GM12874 (cell line): ENCODE results near the gene FNDC3B.

Source experiments
- TF ChIP-seq, protein P1 (sequence below): IDR thresholded peaks from 2 replicates; pipeline ENCODE4 v1.5.1; 2011; ENCODE audit warnings: low read depth, mild to moderate bottlenecking, control low read depth, low read length, moderate library complexity; ENCODE audit not compliant: insufficient read depth

Gene FNDC3B

DNA sequence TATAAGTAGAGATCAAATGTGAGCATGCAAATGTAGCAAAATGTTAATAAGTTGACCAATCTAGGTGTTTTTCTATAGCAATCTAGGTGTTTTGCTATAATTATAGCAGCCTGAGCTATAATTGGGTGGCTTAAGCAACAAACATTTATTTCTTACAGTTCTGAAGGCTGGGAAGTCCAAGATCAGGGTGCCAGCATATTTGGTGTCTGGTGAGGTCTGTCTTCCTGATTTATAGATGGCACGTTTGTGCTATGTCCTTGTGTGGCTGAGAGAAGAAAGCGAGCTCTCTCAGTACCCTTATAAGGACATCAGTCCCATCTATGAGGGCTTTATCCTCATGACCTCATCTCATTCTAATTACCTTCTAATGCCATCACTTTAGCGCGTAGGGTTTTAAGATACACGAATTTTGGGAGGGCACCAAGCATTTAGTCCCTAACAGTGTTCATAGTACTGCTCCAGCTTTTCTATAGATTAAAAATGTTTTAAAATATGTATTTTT is 237.8 kb downstream of the FNDC3B start:
- TF ChIP-seq, protein P1, sequence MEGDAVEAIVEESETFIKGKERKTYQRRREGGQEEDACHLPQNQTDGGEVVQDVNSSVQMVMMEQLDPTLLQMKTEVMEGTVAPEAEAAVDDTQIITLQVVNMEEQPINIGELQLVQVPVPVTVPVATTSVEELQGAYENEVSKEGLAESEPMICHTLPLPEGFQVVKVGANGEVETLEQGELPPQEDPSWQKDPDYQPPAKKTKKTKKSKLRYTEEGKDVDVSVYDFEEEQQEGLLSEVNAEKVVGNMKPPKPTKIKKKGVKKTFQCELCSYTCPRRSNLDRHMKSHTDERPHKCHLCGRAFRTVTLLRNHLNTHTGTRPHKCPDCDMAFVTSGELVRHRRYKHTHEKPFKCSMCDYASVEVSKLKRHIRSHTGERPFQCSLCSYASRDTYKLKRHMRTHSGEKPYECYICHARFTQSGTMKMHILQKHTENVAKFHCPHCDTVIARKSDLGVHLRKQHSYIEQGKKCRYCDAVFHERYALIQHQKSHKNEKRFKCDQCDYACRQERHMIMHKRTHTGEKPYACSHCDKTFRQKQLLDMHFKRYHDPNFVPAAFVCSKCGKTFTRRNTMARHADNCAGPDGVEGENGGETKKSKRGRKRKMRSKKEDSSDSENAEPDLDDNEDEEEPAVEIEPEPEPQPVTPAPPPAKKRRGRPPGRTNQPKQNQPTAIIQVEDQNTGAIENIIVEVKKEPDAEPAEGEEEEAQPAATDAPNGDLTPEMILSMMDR: no peak

DNA sequence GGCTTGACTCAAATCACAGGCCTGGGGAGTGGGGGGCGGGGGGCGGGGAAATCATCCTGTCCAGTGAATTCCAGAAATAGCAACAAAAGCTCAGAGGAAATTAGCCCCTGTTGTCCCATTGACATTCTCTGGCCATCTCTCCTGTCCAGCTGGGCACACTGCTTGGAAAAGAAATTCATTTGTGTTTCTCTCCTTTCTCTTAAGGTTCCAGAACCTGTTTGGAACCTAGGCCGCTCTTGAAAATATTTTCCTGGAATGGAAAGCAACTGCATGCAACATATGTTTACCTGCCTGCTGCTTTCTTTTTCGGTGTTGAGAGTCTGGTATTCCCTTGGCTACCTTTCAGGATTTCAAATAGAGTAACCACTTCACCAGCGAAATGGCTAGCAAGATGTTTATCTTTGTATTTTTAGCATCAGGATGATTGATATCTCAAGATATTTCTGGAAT is 239.8 kb downstream of the FNDC3B start:
- TF ChIP-seq, protein P1: no peak

DNA sequence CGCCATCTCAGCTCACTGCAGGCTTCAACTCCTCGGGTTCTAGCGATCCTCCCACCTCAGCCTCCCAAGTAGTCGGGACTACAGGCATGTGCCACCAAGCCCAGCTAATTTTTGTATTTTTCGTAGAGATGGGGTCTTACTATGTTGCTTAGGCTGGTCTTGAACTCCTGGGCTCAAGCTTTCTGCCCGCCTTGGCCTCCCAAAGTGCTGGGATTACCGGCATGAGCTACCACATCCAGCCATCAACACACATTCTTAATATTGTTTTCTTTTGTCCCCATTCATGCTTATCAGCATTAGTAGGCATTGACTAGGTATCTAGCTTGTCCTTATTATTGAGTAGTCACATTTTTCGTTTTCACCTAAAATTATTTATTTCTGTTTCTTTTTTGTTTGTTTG is 240.6 kb downstream of the FNDC3B start:
- TF ChIP-seq, protein P1: no peak

DNA sequence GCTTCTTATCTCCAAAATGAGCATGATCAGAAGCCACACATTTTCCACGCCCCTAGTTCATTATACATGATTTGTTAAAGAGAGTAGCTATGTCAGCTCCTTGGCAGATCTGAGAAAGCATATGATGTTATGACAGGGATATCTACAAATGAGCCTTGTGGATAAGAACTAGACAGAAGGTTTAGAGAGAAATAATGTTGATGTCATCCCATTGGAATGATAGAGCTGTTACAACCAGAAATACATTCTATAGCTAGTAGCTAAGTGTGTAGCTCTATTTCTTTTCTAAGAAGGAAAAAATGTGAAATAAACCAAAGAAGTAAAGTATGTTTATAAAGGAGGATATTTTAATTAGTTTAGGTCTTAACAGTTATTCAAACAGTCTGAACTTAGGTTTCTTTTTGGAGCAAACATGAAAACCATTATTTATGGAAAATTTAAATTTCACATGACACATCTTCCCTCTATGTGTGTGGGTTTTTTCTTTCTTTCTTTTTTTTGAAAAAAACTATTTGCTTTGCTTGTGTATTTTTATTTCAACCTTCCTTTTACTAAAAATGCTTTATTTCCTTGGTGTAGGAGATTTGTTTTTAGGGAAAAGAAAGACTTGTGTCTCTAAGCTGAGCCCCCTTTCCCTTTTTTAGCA is 241.2 kb downstream of the FNDC3B start:
- TF ChIP-seq, protein P1: no peak

DNA sequence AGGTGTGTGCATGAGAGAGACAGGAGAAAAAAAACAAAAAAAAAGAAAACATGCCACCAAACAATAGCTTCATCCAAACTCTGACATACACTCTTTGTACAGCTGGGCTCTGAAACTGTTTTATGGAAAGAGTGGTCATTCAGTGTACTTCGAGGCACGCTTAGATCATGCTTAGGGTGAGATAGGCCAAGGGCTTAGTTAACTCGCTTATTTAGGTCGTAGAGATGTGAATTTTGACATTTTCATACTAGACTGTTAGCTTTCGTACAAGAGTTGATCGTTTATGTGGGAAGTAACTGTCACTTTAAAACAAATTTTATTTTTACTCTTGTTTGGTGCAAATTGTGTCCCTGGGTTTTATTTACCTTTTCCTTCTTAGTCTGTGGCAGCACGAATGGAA is 242.5 kb downstream of the FNDC3B start:
- TF ChIP-seq, protein P1: no peak

DNA sequence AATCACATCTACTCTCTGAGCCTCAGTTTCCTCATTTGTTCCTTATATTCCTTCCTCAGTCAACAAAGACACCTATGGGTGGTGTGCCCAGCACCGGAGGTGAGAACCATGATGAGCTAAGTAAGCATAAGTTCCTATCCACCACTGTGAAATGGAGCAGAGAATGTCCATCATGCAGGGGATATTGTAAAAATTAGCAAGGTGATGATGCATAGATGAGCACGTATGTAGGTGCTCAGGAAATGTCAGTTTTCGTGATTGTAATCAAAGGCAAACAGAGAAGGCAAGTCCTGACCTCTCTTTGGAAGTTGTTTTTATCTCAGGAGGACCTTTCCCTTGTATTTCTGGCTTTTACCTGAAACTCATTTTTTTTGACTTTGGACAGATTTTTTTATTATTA is 243.5 kb downstream of the FNDC3B start:
- TF ChIP-seq, protein P1: no peak

DNA sequence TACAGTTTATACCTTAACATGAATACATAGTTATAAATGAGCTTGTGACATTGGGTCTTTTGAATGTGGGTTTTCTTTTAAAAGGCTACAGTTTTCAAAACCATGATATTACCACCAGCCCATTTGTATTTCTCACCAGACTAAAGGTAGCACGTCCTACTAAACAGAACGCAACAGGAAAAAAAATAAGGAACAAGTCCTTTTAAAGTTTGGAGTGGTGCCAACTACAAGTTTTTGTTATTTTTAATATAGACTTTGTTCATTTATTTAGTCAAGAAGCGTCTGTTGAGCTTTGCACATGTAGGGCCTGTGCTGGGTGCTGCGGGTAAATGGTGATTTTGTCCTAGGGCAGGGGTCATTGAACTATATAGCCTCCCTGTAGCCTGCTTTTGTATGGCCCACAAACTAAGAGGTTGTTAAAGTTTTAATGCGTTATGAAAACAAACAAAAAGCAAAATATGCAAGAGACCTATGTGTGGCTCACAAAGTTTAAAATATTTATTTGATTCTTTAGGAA is 244.5 kb downstream of the FNDC3B start:
- TF ChIP-seq, protein P1: no peak
